ENCODE measurements around the gene GPRIN3.
A peak's percentile ranks its signal among the peaks of the same experiment; 100 is the strongest.
"Not testable (repeated sequence)": the region's sequence is repeated elsewhere in the genome, so short reads cannot be mapped to it uniquely, and the experiment has no call there.

Gene GPRIN3

DNA sequence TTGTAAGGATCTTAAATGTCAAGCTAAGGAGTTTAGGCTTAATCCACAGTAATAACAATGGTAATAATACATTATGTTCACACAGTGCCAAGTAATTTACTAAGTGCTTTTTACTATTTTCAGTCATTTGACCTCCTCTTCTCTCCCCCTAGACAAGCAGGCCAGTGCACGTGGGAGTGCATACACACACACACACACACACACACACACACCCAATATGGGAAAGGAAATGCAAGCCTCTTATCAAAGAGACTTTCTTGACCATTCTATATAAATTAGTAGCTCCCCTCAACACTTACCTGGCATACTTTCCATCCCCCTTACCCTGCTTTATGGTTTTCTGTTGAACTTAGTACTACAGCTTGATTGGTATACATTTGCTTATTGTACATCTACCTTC, 3.8 kb upstream of the GPRIN3 start:
- no peak for DNase-seq

DNA sequence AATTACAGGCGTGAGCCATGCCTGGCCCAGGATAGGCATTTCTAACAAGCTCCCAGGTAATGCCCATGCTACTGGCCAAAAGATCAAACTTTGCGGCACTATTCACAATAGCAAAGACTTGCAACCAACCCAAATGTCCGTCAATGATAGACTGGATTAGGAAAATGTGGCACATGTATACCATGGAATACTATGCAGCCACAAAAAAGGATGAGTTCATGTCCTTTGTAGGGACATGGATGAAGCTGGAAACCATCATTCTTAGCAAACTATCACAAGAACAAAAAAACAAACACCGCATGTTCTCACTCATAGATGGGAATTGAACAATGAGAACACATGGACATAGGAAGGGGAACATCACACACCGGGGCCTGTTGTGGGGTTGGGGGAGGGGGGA, 1.6 kb upstream of the GPRIN3 start:
- DNase-seq, result not testable (repeated sequence)

DNA sequence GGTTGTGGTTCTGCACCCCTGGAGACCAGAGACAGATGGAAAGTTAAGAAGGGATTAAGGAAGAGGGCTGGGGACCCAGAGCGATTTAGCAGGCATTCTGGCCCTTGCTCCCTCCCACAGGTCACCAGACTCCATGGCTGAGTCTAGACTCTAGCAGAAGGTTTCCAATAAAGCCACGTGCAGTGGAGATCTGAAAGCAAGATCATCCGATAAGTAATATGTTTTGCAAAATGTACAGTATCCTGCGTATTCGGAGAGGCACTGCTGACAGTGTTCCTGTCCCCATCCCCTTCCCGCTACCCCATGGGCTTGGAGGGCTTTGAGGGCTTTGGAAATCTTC, 531 bp upstream of the GPRIN3 start:
- DNase-seq, result no peak

DNA sequence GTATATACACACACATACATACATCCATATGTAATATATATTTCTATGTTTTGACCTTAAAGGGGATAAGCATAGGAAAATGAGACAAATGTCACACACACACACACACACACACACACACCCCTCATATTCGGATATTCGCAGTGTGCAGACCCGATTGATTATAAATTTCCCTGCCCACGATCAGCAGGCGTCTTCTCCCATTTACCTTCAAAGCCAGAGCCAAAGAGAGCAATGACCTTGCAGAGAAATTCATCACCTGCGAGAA, 488 bp downstream of the GPRIN3 start:
- DNase-seq, result no peak

DNA sequence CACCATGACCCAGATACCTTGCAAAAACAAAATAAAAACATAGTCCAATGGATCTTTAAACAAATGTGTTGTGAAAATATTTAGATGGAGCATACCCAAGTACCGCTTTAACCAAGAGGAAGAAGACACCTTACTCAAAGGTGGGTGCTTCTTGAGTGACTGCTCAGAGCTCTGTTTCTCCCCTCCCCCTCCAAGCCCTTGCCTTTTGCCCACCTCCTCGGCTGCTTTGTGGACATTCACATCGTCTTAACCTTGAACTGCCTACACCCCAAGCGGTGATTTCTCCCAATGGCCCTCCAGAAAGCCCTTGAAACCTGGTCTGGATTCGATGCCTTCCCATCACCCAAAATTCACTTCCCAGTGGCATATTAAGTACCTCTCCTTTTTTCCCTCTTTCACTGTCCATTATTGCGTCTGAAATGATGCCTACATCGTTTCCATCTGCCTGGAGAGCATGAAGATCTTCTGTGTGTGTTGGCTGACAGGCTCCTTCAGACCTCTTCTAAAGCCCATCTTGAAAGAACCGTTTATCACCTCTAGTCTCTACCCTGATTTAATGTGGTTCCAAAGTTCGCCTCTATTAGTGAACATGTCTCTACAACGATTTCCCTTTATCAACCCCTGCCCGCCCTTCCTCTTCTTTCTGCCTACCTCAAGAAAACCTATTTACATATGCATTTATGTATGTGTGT, 968 bp downstream of the GPRIN3 start:
- DNase-seq, result peak; percentile 22

DNA sequence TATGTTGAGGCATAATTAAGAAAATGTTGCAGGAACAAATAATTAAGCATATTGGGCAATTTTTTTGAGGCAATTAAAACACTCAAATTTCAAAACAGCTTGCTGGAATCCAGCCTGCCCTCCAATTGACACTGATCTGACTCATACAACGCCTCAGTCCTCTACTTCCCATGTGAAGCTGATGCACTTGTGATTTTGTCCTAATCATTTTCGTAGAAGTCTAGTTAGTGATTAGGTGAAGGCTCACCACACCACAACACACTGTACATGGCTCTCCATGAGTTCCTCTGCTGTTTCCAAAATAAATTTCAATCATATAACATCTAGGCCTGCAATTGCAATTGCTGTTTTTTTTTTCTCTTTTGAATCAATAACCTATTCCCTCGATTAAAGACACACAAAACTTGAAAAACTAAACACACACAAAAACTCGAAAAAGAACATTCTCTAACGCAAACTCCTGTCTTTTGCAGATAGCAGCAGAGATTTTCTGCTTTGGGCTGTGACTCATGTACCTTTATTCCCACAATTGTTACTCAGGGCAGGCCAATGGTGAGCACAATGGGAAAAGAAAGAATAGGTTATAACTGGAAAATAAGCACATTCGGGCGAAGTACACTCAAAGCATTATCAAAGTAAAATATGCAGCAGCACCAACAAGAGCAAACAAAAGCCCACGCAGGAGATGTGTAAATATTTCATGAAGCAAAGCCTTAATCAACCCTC, 1.7 kb downstream of the GPRIN3 start:
- DNase-seq, result peak; percentile 45

DNA sequence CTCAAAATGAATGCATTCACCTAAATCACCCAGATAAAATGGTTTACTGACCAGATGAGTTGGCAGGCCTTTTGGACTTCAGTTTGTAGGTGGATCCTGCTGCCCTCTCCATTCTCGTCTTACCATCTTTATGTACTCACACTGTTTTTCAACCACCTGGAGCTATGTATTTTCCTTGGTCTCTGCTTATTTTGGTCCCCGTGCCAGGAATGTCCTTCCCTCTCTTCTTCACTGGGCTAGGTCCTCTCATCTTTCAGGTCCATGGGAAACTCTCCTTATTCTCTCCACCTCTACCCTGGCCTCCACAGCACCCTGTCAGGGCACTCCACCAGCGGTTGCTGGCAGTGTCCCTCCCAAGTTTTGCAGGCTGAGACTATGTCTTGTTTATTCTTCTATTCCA, 2.6 kb downstream of the GPRIN3 start:
- DNase-seq, result no peak

DNA sequence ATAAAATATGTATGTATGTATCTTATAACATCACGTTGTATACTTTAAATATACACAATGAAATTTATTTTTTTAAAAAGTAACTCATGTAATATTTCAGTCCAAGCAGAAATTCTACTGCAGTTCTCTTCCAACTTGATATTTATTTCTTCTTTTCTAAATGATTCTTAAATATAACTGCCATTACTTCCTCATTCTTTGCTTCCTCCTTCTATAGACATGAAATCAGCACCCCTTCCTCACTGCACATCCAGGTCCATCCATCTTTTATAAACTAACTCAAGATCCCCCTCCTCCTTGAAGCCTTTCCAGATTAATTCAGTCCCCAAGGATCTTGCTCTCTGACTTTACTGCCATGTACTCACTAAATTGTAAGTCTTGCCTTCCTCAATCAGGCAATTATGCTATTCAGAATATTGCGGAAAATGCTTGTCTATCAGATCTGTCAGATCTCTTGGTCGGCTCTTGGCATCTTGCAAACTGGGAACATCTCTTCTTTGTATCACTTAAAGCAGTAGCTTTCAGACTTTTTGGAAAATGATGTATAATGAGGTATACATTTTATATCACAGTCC, 3.7 kb downstream of the GPRIN3 start:
- no peak for DNase-seq

DNA sequence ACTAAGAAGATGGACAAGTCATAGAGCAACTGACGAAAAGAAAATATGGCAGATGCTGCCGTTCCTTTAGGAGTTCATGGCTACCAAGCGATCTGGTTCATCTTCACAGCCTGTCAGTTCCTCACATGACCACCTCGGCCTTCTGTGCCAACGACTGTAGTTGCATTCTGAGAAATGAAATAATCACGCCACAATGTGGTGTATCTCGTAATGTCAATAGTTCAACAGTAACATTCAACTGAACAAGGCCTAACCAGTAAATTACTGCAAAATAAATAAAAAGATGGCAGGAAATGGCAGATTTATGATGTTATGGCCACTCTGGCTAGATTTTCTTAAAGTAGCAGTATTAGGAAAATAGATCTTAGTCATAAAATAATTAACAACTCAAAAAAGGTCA, 4.4 kb downstream of the GPRIN3 start:
- peak; percentile 61 for DNase-seq

DNA sequence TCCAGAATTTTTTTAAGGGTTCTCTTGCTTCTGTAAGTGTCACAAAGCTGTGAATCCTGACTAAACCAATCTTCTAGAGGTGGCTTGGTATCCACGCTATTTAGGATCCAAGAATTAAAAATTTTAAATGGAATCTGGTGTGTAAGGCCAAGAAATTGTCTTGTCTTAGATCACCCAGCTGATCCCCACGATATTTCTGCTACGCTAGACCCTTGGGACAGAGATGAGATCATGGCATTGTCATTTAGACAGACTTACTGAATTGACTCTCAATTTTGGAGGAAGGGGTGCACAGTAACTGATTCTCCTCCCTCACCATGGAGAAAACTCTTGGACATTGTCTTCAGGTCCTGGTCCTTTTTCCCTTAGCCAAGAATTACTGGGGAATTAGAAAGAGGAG, 5.7 kb downstream of the GPRIN3 start:
- DNase-seq, result no peak

DNA sequence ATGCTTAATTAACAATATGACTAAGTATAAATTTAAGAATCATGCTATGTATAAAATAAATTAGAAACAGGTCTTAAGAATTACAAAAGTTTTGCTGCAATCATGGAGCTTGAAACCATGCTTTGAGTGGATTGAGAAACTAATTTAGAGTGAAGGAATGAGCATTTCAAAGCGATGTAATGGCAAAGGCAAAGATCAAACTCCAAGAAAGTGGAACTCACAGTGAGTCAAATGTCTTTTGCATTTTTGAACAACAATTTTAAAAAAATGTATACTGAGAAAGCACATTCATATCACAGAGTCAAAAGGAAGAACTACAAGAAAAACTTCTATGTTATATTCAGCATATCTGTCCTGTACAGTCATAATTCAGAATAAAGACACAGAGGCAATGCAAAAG, 6.6 kb downstream of the GPRIN3 start:
- no peak for DNase-seq

DNA sequence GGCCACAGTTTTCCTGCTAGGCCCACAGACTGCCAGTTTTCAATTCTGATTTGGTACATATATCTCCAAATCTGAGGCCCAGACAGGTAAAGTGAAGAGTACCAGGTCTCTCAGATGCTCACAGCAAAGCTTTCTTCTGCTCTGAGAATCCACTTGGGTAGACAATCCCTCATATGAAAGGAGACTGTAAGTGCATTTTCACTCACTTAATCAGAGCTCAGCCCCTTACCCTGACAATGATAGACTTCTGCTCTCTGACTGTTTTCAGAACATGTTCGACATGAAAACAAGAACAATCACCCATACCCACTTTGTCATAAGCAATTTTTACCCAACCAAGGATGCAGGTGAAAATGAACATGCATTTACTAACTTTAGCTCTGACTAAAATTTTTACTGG, 7.1 kb downstream of the GPRIN3 start:
- DNase-seq, result no peak

DNA sequence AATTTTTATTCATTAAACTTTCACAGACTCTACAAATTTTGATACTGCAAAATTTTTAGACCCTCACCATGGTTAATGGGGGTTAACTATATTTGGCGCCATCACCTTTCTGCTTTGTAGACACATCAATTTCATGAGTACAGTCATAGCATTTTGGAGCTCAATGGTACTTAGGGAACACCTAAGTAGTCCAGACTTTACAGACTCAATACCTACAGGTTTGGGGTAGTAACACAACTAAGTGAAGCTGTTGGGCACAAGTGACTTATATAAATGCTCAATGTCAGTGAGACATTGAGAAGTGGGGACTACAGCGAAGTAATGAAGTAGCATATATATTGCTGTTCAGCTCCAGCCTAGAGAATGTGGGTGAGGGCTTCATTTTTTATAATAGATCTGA, 7.5 kb downstream of the GPRIN3 start:
- no peak for DNase-seq

DNA sequence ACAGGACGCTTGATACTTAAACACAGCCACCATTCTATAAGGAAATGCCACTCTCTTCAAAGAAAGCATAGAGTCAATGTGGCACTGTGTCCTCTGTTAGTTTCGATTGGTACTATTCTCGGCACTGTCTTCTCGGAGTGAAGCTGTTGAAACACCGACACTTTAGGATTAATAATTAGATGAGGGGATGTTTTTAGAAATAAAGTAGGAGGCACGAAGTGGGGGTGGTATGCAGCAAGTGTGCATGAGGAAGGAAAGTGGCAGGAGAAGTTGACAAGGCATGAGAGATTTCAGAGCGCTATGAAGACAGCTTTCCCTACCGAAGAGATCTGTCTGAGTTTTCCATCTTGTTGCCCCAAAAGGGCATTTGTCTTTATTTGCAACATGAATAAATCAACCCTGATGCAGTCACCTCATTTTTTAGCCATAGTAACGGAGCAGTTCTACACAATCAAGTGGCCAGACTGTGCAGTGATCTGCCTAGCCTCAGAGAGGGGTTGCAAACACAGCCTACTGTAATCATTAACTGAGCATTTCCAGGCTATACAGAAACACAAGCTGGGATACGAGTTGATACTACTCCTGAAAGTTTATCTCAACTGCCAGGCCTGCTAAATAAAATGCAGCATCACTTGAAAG, 8.3 kb downstream of the GPRIN3 start:
- peak; percentile 24 for DNase-seq

DNA sequence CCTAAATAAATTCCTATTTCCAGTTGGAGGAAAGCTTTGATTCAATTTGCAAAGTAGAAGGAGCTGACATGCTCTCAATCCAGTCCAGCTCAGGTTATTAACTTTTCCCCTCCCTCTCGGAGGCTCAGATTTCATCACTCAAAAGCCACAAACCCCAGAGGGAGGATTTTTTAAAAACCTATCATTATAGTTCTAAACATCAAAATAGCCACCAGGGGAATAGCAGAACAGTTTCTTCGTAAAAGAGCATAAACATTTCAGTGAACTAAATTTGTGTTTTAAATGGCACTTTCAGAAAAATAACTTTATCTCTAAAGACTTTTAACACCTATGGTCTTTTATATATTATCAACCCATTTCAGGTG, 8.8 kb downstream of the GPRIN3 start:
- DNase-seq, result peak; percentile 25

DNA sequence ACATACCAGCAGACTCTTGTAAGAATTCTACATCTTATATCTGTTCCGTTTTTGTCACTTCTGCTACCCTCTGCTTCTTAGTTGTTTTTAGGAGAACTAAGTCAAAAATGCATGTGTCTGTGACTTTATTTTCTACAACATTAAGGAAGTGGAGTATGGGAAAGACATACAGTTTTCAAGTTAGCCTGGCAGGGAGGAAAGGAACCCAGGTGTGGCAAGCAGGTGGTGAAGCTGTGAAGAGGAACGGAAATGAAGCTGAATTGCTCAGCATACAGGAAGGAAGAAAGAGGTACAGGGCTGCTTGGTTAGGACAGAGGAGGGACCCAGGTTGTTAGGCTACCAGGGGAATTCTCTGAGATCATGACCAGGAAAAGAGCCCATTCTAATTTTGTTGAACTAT, 9.4 kb downstream of the GPRIN3 start:
- peak; percentile 48 for DNase-seq

DNA sequence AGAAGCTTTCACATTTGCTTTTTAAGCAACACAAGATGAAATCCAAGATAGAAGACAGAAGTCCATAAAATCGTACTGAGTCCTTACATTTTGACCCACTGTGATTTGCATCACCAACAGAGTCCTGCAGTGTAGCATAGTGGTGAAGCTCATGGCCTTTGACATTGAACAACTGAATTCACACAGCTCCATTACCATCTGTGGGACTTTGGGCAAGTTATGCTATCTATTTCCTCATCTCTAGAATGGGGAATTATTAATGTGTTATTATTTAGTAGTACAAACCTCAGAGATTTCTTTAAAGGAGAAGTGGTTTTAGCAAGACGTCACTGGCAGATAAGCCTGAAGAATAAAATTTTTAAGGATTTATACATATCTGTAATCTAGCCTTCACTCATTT, 10.7 kb downstream of the GPRIN3 start:
- no peak for DNase-seq

DNA sequence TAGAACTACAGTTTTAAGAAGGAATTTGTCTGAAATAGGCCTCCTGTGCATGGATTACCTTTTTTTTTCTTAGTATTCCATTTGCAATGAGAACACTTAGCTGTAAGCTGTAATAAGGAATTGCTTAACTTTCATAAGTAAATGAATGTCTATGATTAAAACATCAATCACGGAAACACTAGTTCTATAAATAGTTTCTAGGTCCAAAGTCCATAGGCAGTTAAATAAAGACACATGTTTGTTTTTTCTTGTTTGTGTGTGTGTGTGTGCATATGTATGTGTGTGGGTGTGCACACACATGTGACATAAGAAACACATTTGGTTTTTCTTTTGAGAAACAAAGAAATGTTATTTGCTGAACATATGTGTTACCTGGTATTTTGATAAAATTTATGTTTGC, 11.2 kb downstream of the GPRIN3 start:
- DNase-seq, result no peak

DNA sequence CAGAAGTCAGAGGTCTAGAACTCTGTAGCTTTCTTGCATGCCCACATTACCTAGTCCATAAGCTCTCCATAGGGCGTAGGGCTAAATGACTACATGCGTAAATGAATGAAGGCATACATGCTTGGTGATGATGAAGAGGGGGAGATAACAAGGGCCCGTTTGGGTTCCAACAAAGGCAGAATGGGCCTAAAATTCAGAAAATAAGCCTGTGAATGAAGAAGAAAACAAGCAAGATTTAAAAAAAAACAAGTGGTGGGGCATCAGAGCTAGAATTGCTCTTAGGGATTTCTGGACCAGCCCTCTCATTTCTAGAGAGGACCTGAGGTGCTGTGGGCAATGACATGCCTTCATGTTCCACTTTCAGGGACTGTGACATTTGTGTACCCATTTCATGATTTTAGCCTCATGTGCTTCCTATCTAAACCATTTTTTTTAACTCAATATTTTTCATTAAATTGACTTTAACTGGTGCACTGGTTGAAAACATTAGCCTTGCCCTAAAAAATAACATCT, 12.1 kb downstream of the GPRIN3 start:
- DNase-seq, result peak; percentile 36

DNA sequence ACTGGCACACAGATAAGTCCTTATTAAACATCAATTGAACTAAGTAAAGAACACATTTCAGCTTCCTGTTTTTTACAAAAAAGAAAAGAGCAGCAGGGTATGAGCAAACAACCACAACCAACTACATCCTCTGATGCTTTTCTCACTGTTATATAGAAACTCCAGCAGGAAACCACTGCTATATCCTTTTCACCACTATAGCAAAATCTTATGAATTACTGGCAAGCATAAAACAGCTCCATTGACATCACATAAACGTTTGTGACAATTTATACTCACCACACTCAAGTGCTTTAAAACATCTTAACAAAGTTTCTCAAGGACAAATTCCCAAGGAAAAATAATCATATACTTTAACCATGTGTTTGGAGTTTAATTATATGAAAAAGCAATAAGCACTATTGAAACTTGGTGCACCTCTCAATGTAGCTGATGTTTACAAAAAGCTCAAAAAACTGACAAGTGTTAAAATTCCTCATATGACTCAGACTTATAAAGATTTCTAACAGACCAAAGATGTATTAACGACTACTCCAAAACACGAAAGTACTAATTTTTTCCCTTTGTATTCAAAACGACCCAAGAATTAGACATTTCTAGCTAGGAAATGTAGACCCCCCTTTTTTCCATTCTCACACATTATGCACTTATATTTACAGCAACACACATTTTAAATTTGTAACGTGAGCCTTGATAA, 12.9 kb downstream of the GPRIN3 start:
- DNase-seq, result no peak

DNA sequence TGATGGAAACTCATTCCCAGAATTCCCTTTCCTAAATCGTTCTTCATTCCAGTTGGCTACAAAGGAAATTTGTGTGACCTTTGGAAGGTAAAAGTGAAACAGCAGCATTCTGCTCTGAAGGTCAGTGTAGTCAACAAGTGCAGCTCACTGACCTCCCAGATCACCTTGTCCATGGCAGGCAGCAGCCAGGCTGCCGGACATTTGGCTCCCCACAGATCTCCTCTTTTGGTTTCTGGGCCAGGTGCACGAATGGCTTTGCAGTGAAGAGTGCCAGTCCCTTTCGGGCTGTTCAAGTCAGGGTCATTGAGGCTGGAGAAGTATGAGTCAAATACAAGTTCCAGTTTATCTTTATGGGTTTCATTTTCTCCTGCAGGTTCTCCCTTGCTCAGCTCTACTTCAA, 14.3 kb downstream of the GPRIN3 start:
- no peak for DNase-seq

DNA sequence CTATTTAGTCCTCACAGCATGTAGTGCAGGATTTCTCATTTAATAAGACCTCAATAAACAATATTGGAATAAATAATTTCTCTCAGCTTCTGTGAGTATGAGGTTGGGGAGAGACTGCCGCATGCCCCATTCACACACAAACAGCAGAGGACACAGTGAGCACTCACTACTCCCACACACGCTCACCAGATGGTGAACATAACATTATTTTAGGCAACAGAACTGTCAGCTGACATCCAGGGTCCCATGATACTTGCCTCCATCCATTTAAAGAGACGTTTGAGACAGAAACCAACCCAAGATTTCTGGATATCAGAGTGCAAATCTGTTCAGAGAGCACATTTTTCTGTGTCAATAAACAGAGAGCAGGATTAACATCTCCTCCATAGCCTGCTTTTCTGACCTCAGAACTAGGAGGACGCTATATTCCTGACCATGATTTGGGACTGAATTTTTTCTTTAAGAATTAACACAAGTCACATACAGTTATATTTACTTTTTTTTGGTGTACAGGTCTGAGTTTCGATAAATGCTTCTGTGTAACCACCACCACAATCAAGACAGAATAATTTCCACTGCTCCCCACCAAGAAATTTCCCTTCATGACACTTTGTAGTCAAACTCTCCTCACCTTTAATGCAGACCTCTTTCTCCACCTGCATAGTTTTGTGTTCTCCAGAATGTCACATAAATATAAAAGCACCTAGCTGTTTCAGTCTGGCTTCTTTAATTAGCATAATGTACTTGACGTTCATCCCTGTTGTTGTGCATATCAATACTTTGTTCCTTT, 16.7 kb downstream of the GPRIN3 start:
- no peak for DNase-seq

DNA sequence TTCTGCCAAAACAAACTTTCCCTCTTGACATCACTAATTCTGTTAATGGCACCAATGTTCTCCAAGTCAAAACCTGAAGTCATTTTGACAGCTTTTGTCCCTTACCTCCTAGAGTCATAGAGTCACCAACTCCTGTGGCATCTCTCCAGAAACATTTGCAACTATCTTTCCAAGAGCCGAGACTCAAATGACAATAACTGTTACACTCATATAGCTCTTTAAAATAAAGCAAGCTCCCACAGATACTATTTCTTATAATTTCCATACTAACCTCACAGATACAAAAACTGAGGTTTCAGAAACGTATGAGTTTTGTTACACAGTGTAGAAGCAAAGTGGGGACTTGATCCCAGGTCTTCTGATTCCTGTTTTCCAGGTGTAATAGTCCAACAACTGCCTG, 18.3 kb downstream of the GPRIN3 start:
- DNase-seq, result no peak

Measured in stimulated activated CD4-positive, alpha-beta T cell treated with anti-CD3 and anti-CD28 coated beads, Interleukin-4, amount 100 ng/mL, for 24 hours (primary cell).